ENCODE results near the gene ESD.

DNA sequence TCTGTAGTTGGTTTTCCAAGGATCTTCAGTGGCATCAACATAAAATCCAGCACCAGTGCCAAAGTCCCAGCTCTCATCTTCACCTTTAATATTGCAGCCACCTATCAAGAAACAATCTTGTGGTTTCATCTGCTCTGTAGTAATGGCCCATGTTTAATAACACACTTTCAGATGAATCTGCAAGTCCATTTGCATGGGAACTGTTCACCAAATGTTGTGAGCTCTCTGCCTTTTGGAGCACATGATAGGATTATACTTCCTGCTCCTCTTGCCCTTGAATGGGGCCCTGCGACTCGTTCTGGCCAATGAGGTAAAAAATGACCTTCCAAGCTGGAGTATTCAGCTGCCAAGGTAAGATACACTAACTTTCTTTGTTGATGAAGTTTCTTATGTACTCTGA is 14.3 kb downstream of the ESD start:
- TF ChIP-seq POLR2A (IDR thresholded peaks at IDR 0.05; ENCODE audit: low read length) (no peak), GATA1 (IDR thresholded peaks at IDR 0.05; ENCODE audit: low read depth, low read length) (no peak)

Measured in erythroblast (primary cell).